ENCODE data around the gene APOBEC4. TPM values are rescaled to one million over a fixed set of nuclear protein-coding genes. Genes with fewer than 3 reads are reported as not detected.

Gene APOBEC4
- polyA plus RNA-seq, 1 experiment, result not detected

- Histone ChIP-seq H3K4me3 (ENCODE audit: low read depth, low read length) (peak overlapping the region; percentile 98), H3K27me3 (ENCODE audit: control insufficient read depth, insufficient read depth, low read length) (no peaks in the 10 kb centered on the region), H3K36me3 (ENCODE audit: control insufficient read depth, insufficient read depth, low read length) (no peaks in the 10 kb centered on the region; the same call in none of the 2 replicates)
- no peak for DNase-seq (ENCODE audit: low read depth)
- TF ChIP-seq CTCF (IDR thresholded peaks at IDR 0.05; ENCODE audit: insufficient read depth, low read depth, low read length), result no peak
- CTCF ChIA-PET, result interaction anchor here (0.7 to 1.0 kb wide), 4 partner anchors 12 to 434 kb away, joined by 3 to 4 read pairs (median 3); no protein-coding TSS in a partner anchor
- POLR2A ChIA-PET, result interaction anchor here (0.6 kb wide), 1 partner anchor 231 kb away, joined by 5 read pairs; no protein-coding TSS in a partner anchor
These were observed 18.6 kb downstream of the APOBEC4 start for GRCh38 chr1:183634429-183635065.

- peak; percentile 51 for DNase-seq (ENCODE audit: low read depth)
- TF ChIP-seq CTCF (IDR thresholded peaks at IDR 0.05; ENCODE audit: insufficient read depth, low read depth, low read length), result peak; percentile 53
- no peaks in the 10 kb centered on the region for H3K27me3 ChIP-seq (ENCODE audit: control insufficient read depth, insufficient read depth, low read length)
- H3K4me3 ChIP-seq (ENCODE audit: low read depth, low read length), result peak overlapping the region; percentile 98
- ChIA-PET CTCF (interaction anchor here (0.6 to 1.1 kb wide), 6 partner anchors 13 to 352 kb away, joined by 3 to 4 read pairs (median 3); no protein-coding TSS in a partner anchor), POLR2A (interaction anchor here (0.6 kb wide), 2 partner anchors 232 to 1990 kb away, joined by 3 to 5 read pairs; no protein-coding TSS in a partner anchor)
- H3K36me3 ChIP-seq (ENCODE audit: control insufficient read depth, insufficient read depth, low read length), result no peaks in the 10 kb centered on the region; the same call in none of the 2 replicates
These were observed 19.3 kb downstream of the APOBEC4 start for GRCh38 chr1:183633676-183634343.

GRCh38 chr1:183632964-183633363, 20.2 kb downstream of the APOBEC4 start:
- no peak for TF ChIP-seq CTCF (IDR thresholded peaks at IDR 0.05; ENCODE audit: insufficient read depth, low read depth, low read length)
- ChIA-PET CTCF (interaction anchor here (0.6 to 1.2 kb wide), 3 partner anchors 12 to 283 kb away, joined by 3 to 4 read pairs (median 4); no protein-coding TSS in a partner anchor), POLR2A (interaction anchor here (0.6 kb wide), 1 partner anchor 1991 kb away, joined by 3 read pairs; no protein-coding TSS in a partner anchor)
- H3K36me3 ChIP-seq (ENCODE audit: control insufficient read depth, insufficient read depth, low read length), result peaks cover 2% of the 10 kb centered on the region
- no peaks in the 10 kb centered on the region for H3K27me3 ChIP-seq (ENCODE audit: control insufficient read depth, insufficient read depth, low read length)
- peak overlapping the region; percentile 98 for H3K4me3 ChIP-seq (ENCODE audit: low read depth, low read length)
- DNase-seq (ENCODE audit: low read depth), result no peak

GRCh38 chr1:183632114-183632513, 21.0 kb downstream of the APOBEC4 start:
- H3K4me3 ChIP-seq (ENCODE audit: low read depth, low read length), result peak overlapping the region; percentile 98
- no peak for DNase-seq (ENCODE audit: low read depth)
- ChIA-PET POLR2A (no interaction called here), CTCF (interaction anchor here (0.7 to 1.2 kb wide), 3 partner anchors 19 to 284 kb away, joined by 3 to 4 read pairs (median 3); no protein-coding TSS in a partner anchor)
- TF ChIP-seq CTCF (IDR thresholded peaks at IDR 0.05; ENCODE audit: insufficient read depth, low read depth, low read length), result no peak
- peaks cover 2% of the 10 kb centered on the region for H3K36me3 ChIP-seq (ENCODE audit: control insufficient read depth, insufficient read depth, low read length)
- H3K27me3 ChIP-seq (ENCODE audit: control insufficient read depth, insufficient read depth, low read length), result no peaks in the 10 kb centered on the region

- Histone ChIP-seq H3K27me3 (ENCODE audit: control insufficient read depth, insufficient read depth, low read length) (no peaks in the 10 kb centered on the region), H3K36me3 (ENCODE audit: control insufficient read depth, insufficient read depth, low read length) (peaks cover 2% of the 10 kb centered on the region), H3K4me3 (ENCODE audit: low read depth, low read length) (no peak overlapping the region)
- ChIA-PET CTCF (no interaction called here), POLR2A (interaction anchor here (0.6 kb wide), 1 partner anchor 125 kb away, joined by 3 read pairs; no protein-coding TSS in a partner anchor)
- DNase-seq (ENCODE audit: low read depth), result no peak
- TF ChIP-seq CTCF (IDR thresholded peaks at IDR 0.05; ENCODE audit: insufficient read depth, low read depth, low read length), result no peak
These were observed 22.4 kb downstream of the APOBEC4 start for GRCh38 chr1:183630748-183631147.
